H9 (cell line): ENCODE results near the gene ACBD6. TPM values are rescaled to one million over a fixed set of nuclear protein-coding genes. Genes with fewer than 3 reads are reported as not detected.

Source experiments
- DNase-seq: peaks from one replicate; pipeline ENCODE4 v3.0.0-alpha.2; 2017
- H2AFZ ChIP-seq: one replicate; pipeline ENCODE4 v1.6.1; 2013; ENCODE audit warnings: mild to moderate bottlenecking, low read length, control low read depth, moderate library complexity
- H2AK5ac ChIP-seq: 2 replicates; pipeline ENCODE4 v1.6.1; 2013; ENCODE audit warnings: low read length, control low read depth, mixed read lengths; ENCODE audit not compliant: insufficient read length
- H2BK120ac ChIP-seq: one replicate; pipeline ENCODE4 v1.6.1; 2013; ENCODE audit warnings: low read depth, mild to moderate bottlenecking, low read length, control low read depth, inconsistent platforms; ENCODE audit not compliant: poor library complexity, severe bottlenecking
- H2BK12ac ChIP-seq: 2 replicates; pipeline ENCODE4 v1.6.1; 2013; ENCODE audit warnings: low read length, control low read depth, mixed read lengths, low read depth; ENCODE audit not compliant: insufficient read length
- H2BK15ac ChIP-seq: 2 replicates; pipeline ENCODE4 v1.6.1; 2013; ENCODE audit warnings: low read depth, low read length, control low read depth
- H2BK20ac ChIP-seq: one replicate; pipeline ENCODE4 v1.6.1; 2013; ENCODE audit warnings: low read depth, mild to moderate bottlenecking, low read length, control low read depth, inconsistent platforms; ENCODE audit not compliant: poor library complexity, severe bottlenecking
- H2BK5ac ChIP-seq: 2 replicates; pipeline ENCODE4 v1.6.1; 2013; ENCODE audit warnings: low read length, control low read depth, mixed read lengths; ENCODE audit not compliant: insufficient read length
- H3K14ac ChIP-seq: 2 replicates; pipeline ENCODE4 v1.6.1; 2013; ENCODE audit warnings: low read length, control low read depth; ENCODE audit not compliant: insufficient read depth
- H3K18ac ChIP-seq: 2 replicates; pipeline ENCODE4 v1.6.1; 2013; ENCODE audit warnings: low read depth, mild to moderate bottlenecking, mixed read lengths, low read length, control low read depth; ENCODE audit not compliant: insufficient read length
- H3K23ac ChIP-seq: 2 replicates; pipeline ENCODE4 v1.6.1; 2013; ENCODE audit warnings: low read length, control low read depth, mixed read lengths, low read depth; ENCODE audit not compliant: insufficient read length
- H3K23me2 ChIP-seq: 2 replicates; pipeline ENCODE4 v1.6.1; 2013; ENCODE audit warnings: low read depth, mild to moderate bottlenecking, mixed read lengths, low read length, control low read depth; ENCODE audit not compliant: insufficient read length, poor library complexity, severe bottlenecking
- H3K27ac ChIP-seq: 2 replicates; pipeline ENCODE4 v1.5.1; 2013; ENCODE audit warnings: low read length, control low read depth, mixed read lengths, low read depth; ENCODE audit not compliant: insufficient read length
- H3K27me3 ChIP-seq: 2 replicates; pipeline ENCODE4 v1.6.1; 2013; ENCODE audit warnings: low read length, control low read depth, inconsistent platforms; ENCODE audit not compliant: insufficient read depth
- H3K4ac ChIP-seq: 2 replicates; pipeline ENCODE4 v1.6.1; 2013; ENCODE audit warnings: low read depth, mild to moderate bottlenecking, control low read depth, inconsistent platforms, low read length, moderate library complexity
- H3K4me1 ChIP-seq: 2 replicates; pipeline ENCODE4 v1.6.1; 2013; ENCODE audit warnings: low read length, control low read depth, inconsistent platforms; ENCODE audit not compliant: insufficient read depth
- H3K4me2 ChIP-seq: 2 replicates; pipeline ENCODE4 v1.6.1; 2013; ENCODE audit warnings: low read length, control low read depth, mixed read lengths; ENCODE audit not compliant: insufficient read length, insufficient read depth
- H3K56ac ChIP-seq: 2 replicates; pipeline ENCODE4 v1.6.1; 2013; ENCODE audit warnings: low read depth, mild to moderate bottlenecking, mixed read lengths, low read length, control low read depth; ENCODE audit not compliant: insufficient read length
- H3K79me1 ChIP-seq: 2 replicates; pipeline ENCODE4 v1.6.1; 2013; ENCODE audit warnings: low read depth, mild to moderate bottlenecking, moderate library complexity, low read length, control low read depth, inconsistent platforms; ENCODE audit not compliant: insufficient read depth, poor library complexity, severe bottlenecking
- H3K79me2 ChIP-seq: 2 replicates; pipeline ENCODE4 v1.6.1; 2013; ENCODE audit warnings: low read length, control low read depth, inconsistent platforms; ENCODE audit not compliant: insufficient read depth
- H3K9ac ChIP-seq: 2 replicates; pipeline ENCODE4 v1.6.1; 2013; ENCODE audit warnings: low read length, control low read depth, mixed read lengths; ENCODE audit not compliant: insufficient read length; ENCODE audit errors: extremely low read depth
- H3K9me3 ChIP-seq: one replicate; pipeline ENCODE4 v1.6.1; 2013; ENCODE audit warnings: low read depth, low read length, inconsistent platforms; ENCODE audit not compliant: control insufficient read depth
- H3T11ph ChIP-seq: one replicate; pipeline ENCODE4 v1.6.1; 2013; ENCODE audit warnings: mild to moderate bottlenecking, low read length, control low read depth, inconsistent platforms
- H4K20me1 ChIP-seq: one replicate; pipeline ENCODE4 v1.6.1; 2013; ENCODE audit not compliant: control insufficient read depth, insufficient read length, insufficient read depth
- H4K5ac ChIP-seq: 2 replicates; pipeline ENCODE4 v1.6.1; 2013; ENCODE audit warnings: low read depth, mild to moderate bottlenecking, mixed read lengths, low read length, control low read depth; ENCODE audit not compliant: insufficient read length
- H4K8ac ChIP-seq: replicated peaks from 2 replicates; pipeline ENCODE4 v1.6.1; 2013; ENCODE audit warnings: low read length, control low read depth, mixed read lengths, low read depth; ENCODE audit not compliant: insufficient read length
- H4K91ac ChIP-seq: 2 replicates; pipeline ENCODE4 v1.6.1; 2013; ENCODE audit warnings: low read depth, mild to moderate bottlenecking, moderate library complexity, mixed read lengths, low read length, control low read depth; ENCODE audit not compliant: insufficient read length
- H3K27ac Mint-ChIP-seq, 3 experiments: 2 replicates in 2 of 3; 3 replicates in 1 of 3; pipeline ENCODE4 v1.8.0; 2020 to 2021; ENCODE audit warnings: mixed read lengths in 3 of 3, mild to moderate bottlenecking in 1 of 3, moderate library complexity in 1 of 3
- H3K27me3 Mint-ChIP-seq: 2 replicates; pipeline ENCODE4 v1.8.0; 2021; ENCODE audit warnings: low read depth, mild to moderate bottlenecking, moderate library complexity, mixed read lengths
- H3K36me3 Mint-ChIP-seq, 3 experiments: 2 replicates in 2 of 3; 3 replicates in 1 of 3; pipeline ENCODE4 v1.8.0; 2020 to 2021; ENCODE audit warnings: low read depth in 3 of 3, mixed read lengths in 3 of 3; ENCODE audit not compliant: insufficient read depth in 1 of 3
- H3K4me1 Mint-ChIP-seq, 2 experiments: 2 replicates each; pipeline ENCODE4 v1.8.0; 2020; ENCODE audit warnings: mixed read lengths in 2 of 2
- H3K4me3 Mint-ChIP-seq, 2 experiments: 2 replicates in 1 of 2; 3 replicates in 1 of 2; pipeline ENCODE4 v1.8.0; 2020 to 2021; ENCODE audit warnings: mild to moderate bottlenecking in 2 of 2, mixed read lengths in 2 of 2, moderate library complexity in 1 of 2
- H3K9me3 Mint-ChIP-seq, 2 experiments: 2 replicates in 1 of 2; 3 replicates in 1 of 2; pipeline ENCODE4 v1.8.0; 2020; ENCODE audit warnings: mild to moderate bottlenecking in 2 of 2, mixed read lengths in 2 of 2, moderate library complexity in 1 of 2
- WGBS: extraction: QIAGEN DNeasy Blood & Tissue Kit; methylation state at CpG from one replicate; pipeline ENCODE4 v1.1.7; 2013; ENCODE audit warnings: missing lambda C conversion rate, low lambda C conversion rate, mixed read lengths; ENCODE audit not compliant: insufficient read length; ENCODE audit errors: extremely low coverage; 5-methylcytosine and 5-hydroxymethylcytosine counted together
- total RNA-seq: library from RNA; stranded (reverse); gene quantifications from 2 replicates; pipeline ENCODE4 v1.2.1, GENCODE V29; 2021
- TF ChIP-seq, protein P1 (sequence below): fragments of 200-600 bp; sonication (generic); conservative IDR thresholded peaks from 3 replicates; pipeline ENCODE4 v1.8.0; 2021; ENCODE audit warnings: antibody characterized with exemption, mild to moderate bottlenecking

Gene ACBD6
- total RNA-seq, 1 experiment from 2014 or later, result 51.4 TPM

- no peak overlapping the region for H3K18ac ChIP-seq
- no peak overlapping the region for H3K23ac ChIP-seq
These were observed 13.1 kb downstream of the ACBD6 start for GRCh38 chr1:180489313-180489712.

More at GRCh38 chr1:180489313-180489712, 13.1 kb downstream of the ACBD6 start:
- Histone ChIP-seq H4K5ac (no peak overlapping the region), H2BK15ac (no peak overlapping the region), H3K56ac (no peak overlapping the region), H3K27me3 (no peaks in the 10 kb centered on the region), H3K79me1 (peaks cover 2% of the 10 kb centered on the region), H3K4me2 (no peak overlapping the region), H3K9me3 (no peaks in the 10 kb centered on the region), H4K91ac (no peak overlapping the region), H4K8ac (no peak overlapping the region), H2BK12ac (no peak overlapping the region), H3K79me2 (no peaks in the 10 kb centered on the region), H3K4ac (no peak overlapping the region), H3K9ac (no peak overlapping the region), H2AK5ac (no peak overlapping the region), H2BK120ac (no peak overlapping the region), H3K23me2 (no peaks in the 10 kb centered on the region), H2AFZ (no peak overlapping the region), H2BK5ac (no peak overlapping the region), H3T11ph (no peak overlapping the region), H3K4me1 (peaks cover 2% of the 10 kb centered on the region; the same call in 1 of the 2 replicates), H3K27ac (no peak overlapping the region), H2BK20ac (no peak overlapping the region), H4K20me1 (no peaks in the 10 kb centered on the region), H3K14ac (no peak overlapping the region)
- Mint-ChIP-seq H3K4me1 (peaks cover 28 to 36% of the 10 kb centered on the region in 2 experiments), H3K9me3 (no peaks in the 10 kb centered on the region), H3K27me3 (no peaks in the 10 kb centered on the region), H3K36me3 (peaks cover 12 to 36% (median 27%) of the 10 kb centered on the region in 3 experiments; a peak in 6 of 7 replicates), H3K4me3 (no peak overlapping the region), H3K27ac (no peak overlapping the region; a peak in 1 of 7 replicates)
- no peak for DNase-seq
- WGBS, result no CpG with 5 or more reads among the region's 2 CpGs
- TF ChIP-seq, protein P1, sequence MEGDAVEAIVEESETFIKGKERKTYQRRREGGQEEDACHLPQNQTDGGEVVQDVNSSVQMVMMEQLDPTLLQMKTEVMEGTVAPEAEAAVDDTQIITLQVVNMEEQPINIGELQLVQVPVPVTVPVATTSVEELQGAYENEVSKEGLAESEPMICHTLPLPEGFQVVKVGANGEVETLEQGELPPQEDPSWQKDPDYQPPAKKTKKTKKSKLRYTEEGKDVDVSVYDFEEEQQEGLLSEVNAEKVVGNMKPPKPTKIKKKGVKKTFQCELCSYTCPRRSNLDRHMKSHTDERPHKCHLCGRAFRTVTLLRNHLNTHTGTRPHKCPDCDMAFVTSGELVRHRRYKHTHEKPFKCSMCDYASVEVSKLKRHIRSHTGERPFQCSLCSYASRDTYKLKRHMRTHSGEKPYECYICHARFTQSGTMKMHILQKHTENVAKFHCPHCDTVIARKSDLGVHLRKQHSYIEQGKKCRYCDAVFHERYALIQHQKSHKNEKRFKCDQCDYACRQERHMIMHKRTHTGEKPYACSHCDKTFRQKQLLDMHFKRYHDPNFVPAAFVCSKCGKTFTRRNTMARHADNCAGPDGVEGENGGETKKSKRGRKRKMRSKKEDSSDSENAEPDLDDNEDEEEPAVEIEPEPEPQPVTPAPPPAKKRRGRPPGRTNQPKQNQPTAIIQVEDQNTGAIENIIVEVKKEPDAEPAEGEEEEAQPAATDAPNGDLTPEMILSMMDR, result no peak
